Type B pancreatic cell (in vitro differentiated cells): ENCODE measurements around the gene PNMA6F. TPM values are rescaled to one million over a fixed set of nuclear protein-coding genes. Genes with fewer than 3 reads are reported as not detected.

Source experiments
- DNase-seq: peaks from one replicate; pipeline ENCODE4 v3.0.0; 2021; ENCODE audit warnings: mixed read lengths; ENCODE audit not compliant: unreplicated experiment; ENCODE audit errors: extremely low spot score
- H3K27ac Mint-ChIP-seq: 2 replicates; pipeline ENCODE4 v1.8.0; 2021; ENCODE audit warnings: mild to moderate bottlenecking, mixed read lengths
- H3K27me3 Mint-ChIP-seq: 2 replicates; pipeline ENCODE4 v1.8.0; 2021; ENCODE audit warnings: mixed read lengths
- H3K36me3 Mint-ChIP-seq: 2 replicates; pipeline ENCODE4 v1.8.0; 2021; ENCODE audit warnings: mixed read lengths
- H3K4me1 Mint-ChIP-seq: one replicate; pipeline ENCODE4 v1.8.0; 2021; ENCODE audit warnings: mixed read lengths; ENCODE audit not compliant: unreplicated experiment
- H3K4me3 Mint-ChIP-seq: 2 replicates; pipeline ENCODE4 v1.8.0; 2021; ENCODE audit warnings: mild to moderate bottlenecking, mixed read lengths
- H3K9me3 Mint-ChIP-seq: 2 replicates; pipeline ENCODE4 v1.8.0; 2021; ENCODE audit warnings: mixed read lengths
- CTCF ChIP-seq: fragments of 200-600 bp; sonication (generic); conservative IDR thresholded peaks from 2 replicates; pipeline ENCODE4 v1.5.0; 2021; ENCODE audit warnings: antibody characterized with exemption, mild to moderate bottlenecking
- total RNA-seq: library from RNA; stranded (reverse); gene quantifications from 2 replicates; pipeline ENCODE4 v1.2.1, GENCODE V29; 2021; ENCODE audit warnings: low replicate concordance

Gene PNMA6F
- total RNA-seq, 1 donor from 2014 or later, result not detected

GRCh38 chrX:153365670-153366069 is 44.1 kb upstream of the PNMA6F start:
- Mint-ChIP-seq H3K36me3 (no peaks in the 10 kb centered on the region), H3K4me3 (no peak overlapping the region), H3K4me1 (peaks cover 5% of the 10 kb centered on the region), H3K27me3 (peaks cover 3% of the 10 kb centered on the region), H3K9me3 (no peaks in the 10 kb centered on the region), H3K27ac (no peak overlapping the region)
- DNase-seq, result no peak
- TF ChIP-seq CTCF, result no peak

- H3K9me3 Mint-ChIP-seq, result no peaks in the 10 kb centered on the region
- no peak for DNase-seq
- no peak overlapping the region for H3K4me3 Mint-ChIP-seq
- no peaks in the 10 kb centered on the region for H3K36me3 Mint-ChIP-seq
- H3K4me1 Mint-ChIP-seq, result peaks cover 5% of the 10 kb centered on the region
- no peak overlapping the region for H3K27ac Mint-ChIP-seq
- no peak for TF ChIP-seq CTCF
- peaks cover 3% of the 10 kb centered on the region for H3K27me3 Mint-ChIP-seq
Measured at GRCh38 chrX:153361781-153362397, 40.3 kb upstream of the PNMA6F start.

GRCh38 chrX:153357877-153358276 is 36.3 kb upstream of the PNMA6F start:
- Mint-ChIP-seq H3K9me3 (no peaks in the 10 kb centered on the region), H3K27me3 (peaks cover 3% of the 10 kb centered on the region), H3K4me1 (peaks cover 5% of the 10 kb centered on the region), H3K36me3 (no peaks in the 10 kb centered on the region), H3K4me3 (no peak overlapping the region), H3K27ac (no peak overlapping the region)
- no peak for TF ChIP-seq CTCF
- DNase-seq, result no peak

GRCh38 chrX:153353416-153353815 is 31.8 kb upstream of the PNMA6F start:
- no peak for TF ChIP-seq CTCF
- no peak overlapping the region for H3K4me3 Mint-ChIP-seq
- H3K27me3 Mint-ChIP-seq, result no peaks in the 10 kb centered on the region
- H3K4me1 Mint-ChIP-seq, result no peaks in the 10 kb centered on the region
- DNase-seq, result no peak
- H3K9me3 Mint-ChIP-seq, result no peaks in the 10 kb centered on the region
- H3K36me3 Mint-ChIP-seq, result peaks cover 12% of the 10 kb centered on the region
- no peak overlapping the region for H3K27ac Mint-ChIP-seq

GRCh38 chrX:153352858-153353257 is 31.3 kb upstream of the PNMA6F start:
- no peak for DNase-seq
- Mint-ChIP-seq H3K27ac (no peak overlapping the region), H3K4me3 (no peak overlapping the region), H3K4me1 (no peaks in the 10 kb centered on the region), H3K36me3 (peaks cover 12% of the 10 kb centered on the region), H3K27me3 (no peaks in the 10 kb centered on the region), H3K9me3 (no peaks in the 10 kb centered on the region)
- TF ChIP-seq CTCF, result no peak

GRCh38 chrX:153351981-153352380 is 30.4 kb upstream of the PNMA6F start:
- Mint-ChIP-seq H3K27ac (no peak overlapping the region), H3K4me3 (no peak overlapping the region), H3K36me3 (peaks cover 12% of the 10 kb centered on the region), H3K27me3 (no peaks in the 10 kb centered on the region), H3K9me3 (no peaks in the 10 kb centered on the region), H3K4me1 (no peaks in the 10 kb centered on the region)
- no peak for DNase-seq
- TF ChIP-seq CTCF, result no peak
